RWPE2 (cell line): ENCODE data around the gene MAD2L2.

Experiments
- ATAC-seq: fragments of 200-7000 bp; cut with Tn5 transposase; 3 replicates; pipeline ENCODE4 v1.9.1; 2021; ENCODE audit warnings: low read depth
- DNase-seq: peaks from one replicate; pipeline ENCODE4 v3.0.0-alpha.2; 2020; ENCODE audit warnings: low spot score
- H3K27ac ChIP-seq: fragments of 450-650 bp; 2 replicates; pipeline ENCODE4 v1.5.1; 2017; ENCODE audit warnings: mild to moderate bottlenecking; ENCODE audit not compliant: poor library complexity, severe bottlenecking
- H3K27me3 ChIP-seq: fragments of 250-450 bp; sonication (Bioruptor Pico); 2 replicates; pipeline ENCODE4 v1.5.1; 2021; ENCODE audit warnings: mild to moderate bottlenecking, moderate library complexity; ENCODE audit not compliant: insufficient read depth, poor library complexity, severe bottlenecking
- H3K36me3 ChIP-seq: fragments of 250-450 bp; sonication (Bioruptor Pico); 2 replicates; pipeline ENCODE4 v1.5.1; 2020; ENCODE audit warnings: low read depth, mild to moderate bottlenecking, moderate library complexity
- H3K4me1 ChIP-seq: fragments of 250-450 bp; sonication (Bioruptor Pico); 2 replicates; pipeline ENCODE4 v1.5.1; 2021; ENCODE audit warnings: mild to moderate bottlenecking, moderate library complexity; ENCODE audit not compliant: insufficient read depth, poor library complexity, severe bottlenecking
- H3K4me3 ChIP-seq: fragments of 250-450 bp; sonication (Bioruptor Pico); 2 replicates; pipeline ENCODE4 v1.5.1; 2021; ENCODE audit warnings: mild to moderate bottlenecking, moderate library complexity; ENCODE audit not compliant: severe bottlenecking
- H3K9me3 ChIP-seq: fragments of 250-450 bp; sonication (Bioruptor Pico); 2 replicates; pipeline ENCODE4 v1.5.1; 2021; ENCODE audit warnings: mild to moderate bottlenecking, moderate library complexity; ENCODE audit not compliant: severe bottlenecking
- TF ChIP-seq, protein P1 (sequence below): fragments of 450-650 bp; IDR thresholded peaks from one replicate; pipeline ENCODE4 v1.5.1; 2017; ENCODE audit warnings: mild to moderate bottlenecking, moderate library complexity; ENCODE audit not compliant: poor library complexity, severe bottlenecking

The MAD2L2 gene

DNA sequence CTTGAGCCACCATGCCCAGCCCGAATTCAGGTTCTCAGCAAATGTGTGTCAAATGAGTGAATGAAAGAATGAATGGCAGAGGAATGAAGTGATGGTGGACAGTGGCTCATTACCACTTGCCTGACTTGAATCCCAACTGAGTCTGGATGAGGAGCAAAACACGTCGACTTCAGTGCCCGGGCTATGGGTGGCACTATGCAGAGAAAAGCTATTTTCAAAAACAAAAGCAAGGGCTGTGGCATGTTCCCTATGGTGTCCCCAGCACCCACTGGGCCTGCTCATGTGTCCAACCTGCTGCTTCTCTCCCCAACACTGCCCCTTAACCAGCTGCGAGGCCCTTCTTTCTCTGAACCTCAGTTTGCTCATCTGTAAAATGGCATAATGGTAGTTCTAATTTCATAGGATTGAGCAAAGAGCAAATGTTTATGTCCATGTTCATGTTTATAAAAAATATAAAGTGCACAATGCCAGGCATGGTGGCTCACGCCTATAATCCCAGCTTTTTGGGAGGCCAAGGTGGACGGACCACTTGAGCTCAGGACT is 4.3 kb upstream of the MAD2L2 start:
- H3K27ac ChIP-seq: no peak overlapping the region
- H3K9me3 ChIP-seq: no peaks in the 10 kb centered on the region
- H3K36me3 ChIP-seq: no peaks in the 10 kb centered on the region
- H3K4me3 ChIP-seq: no peak overlapping the region
- peaks cover 10% of the 10 kb centered on the region for H3K27me3 ChIP-seq
- no peaks in the 10 kb centered on the region for H3K4me1 ChIP-seq
- TF ChIP-seq, protein P1, sequence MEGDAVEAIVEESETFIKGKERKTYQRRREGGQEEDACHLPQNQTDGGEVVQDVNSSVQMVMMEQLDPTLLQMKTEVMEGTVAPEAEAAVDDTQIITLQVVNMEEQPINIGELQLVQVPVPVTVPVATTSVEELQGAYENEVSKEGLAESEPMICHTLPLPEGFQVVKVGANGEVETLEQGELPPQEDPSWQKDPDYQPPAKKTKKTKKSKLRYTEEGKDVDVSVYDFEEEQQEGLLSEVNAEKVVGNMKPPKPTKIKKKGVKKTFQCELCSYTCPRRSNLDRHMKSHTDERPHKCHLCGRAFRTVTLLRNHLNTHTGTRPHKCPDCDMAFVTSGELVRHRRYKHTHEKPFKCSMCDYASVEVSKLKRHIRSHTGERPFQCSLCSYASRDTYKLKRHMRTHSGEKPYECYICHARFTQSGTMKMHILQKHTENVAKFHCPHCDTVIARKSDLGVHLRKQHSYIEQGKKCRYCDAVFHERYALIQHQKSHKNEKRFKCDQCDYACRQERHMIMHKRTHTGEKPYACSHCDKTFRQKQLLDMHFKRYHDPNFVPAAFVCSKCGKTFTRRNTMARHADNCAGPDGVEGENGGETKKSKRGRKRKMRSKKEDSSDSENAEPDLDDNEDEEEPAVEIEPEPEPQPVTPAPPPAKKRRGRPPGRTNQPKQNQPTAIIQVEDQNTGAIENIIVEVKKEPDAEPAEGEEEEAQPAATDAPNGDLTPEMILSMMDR: no peak
- ATAC-seq (no peak), DNase-seq (no peak)

DNA sequence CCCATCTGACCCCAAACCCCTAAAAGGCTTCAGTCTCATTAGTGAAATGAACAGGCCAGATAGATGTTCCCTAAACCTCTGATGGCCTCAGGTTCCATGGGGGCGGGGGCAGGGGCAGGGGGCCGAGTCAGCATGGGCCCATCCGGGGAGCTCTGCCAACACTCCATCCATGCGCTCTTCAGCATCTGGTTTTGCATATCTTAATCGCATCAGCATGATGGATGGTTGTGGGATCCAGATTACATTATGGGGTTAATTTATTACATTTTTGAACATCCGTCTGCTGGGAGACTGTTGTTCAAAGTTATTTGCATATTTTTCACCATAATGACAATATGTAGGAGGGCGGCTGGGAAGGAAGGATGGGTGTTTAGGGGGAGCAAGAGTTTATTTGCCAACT is 3.1 kb upstream of the MAD2L2 start:
- H3K4me3 ChIP-seq: no peak overlapping the region
- no peaks in the 10 kb centered on the region for H3K9me3 ChIP-seq
- H3K27ac ChIP-seq: no peak overlapping the region
- H3K36me3 ChIP-seq: peaks cover 3% of the 10 kb centered on the region
- no peaks in the 10 kb centered on the region for H3K27me3 ChIP-seq
- TF ChIP-seq, protein P1: no peak
- no peaks in the 10 kb centered on the region for H3K4me1 ChIP-seq
- ATAC-seq: no peak
- DNase-seq: no peak

DNA sequence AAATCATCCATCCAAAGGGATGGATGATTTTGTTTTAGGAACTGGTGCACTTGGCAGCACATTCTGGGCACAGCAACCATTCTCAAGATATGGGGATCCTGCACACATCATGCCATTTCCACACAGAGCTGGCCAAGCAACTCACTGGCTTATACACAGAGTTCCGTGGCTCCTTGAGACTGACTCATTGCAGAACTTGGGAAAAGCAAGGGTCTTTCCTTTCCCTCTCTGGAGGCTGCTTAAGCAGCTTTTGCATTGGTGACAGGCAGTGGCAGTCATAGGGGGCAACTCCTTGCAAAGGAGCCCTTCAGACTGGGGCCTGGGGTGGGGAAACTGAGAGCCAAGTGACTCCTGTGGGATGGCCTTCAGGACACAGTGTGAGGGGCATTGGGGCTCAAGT is 1.9 kb upstream of the MAD2L2 start:
- no peaks in the 10 kb centered on the region for H3K4me1 ChIP-seq

DNA sequence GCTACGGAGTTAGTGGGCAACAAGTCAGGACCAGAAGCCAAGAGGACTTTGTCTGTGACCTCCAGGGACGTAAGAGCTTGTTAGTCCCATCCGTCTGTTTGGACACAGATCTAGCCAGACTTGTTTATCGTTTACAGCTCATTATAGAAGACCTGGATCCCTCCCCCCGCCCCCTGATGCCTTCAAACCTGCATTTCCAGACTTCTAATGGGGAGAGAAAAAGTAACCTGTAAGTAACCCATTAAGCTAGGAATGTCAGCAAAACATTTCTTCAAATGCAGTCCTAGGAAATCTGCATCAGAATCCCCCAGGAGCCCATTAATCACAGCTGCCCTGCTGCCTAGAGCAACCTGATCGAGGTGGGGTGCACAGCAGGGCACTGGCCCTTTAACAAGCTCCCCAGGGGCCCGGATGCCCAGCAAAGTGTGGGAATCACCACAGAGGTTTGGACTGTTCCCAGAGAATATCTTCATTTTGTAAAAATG is 1.4 kb upstream of the MAD2L2 start:
- DNase-seq: no peak
- no peak overlapping the region for H3K4me3 ChIP-seq
- ATAC-seq: no peak

More for the DNA sequence above, 1.9 kb upstream of the MAD2L2 start:
- H3K27ac ChIP-seq: no peak overlapping the region
- TF ChIP-seq, protein P1: no peak
- H3K9me3 ChIP-seq: no peaks in the 10 kb centered on the region
- H3K36me3 ChIP-seq: peaks cover 14% of the 10 kb centered on the region
- H3K27me3 ChIP-seq: no peaks in the 10 kb centered on the region
- ATAC-seq (no peak), DNase-seq (no peak)
- H3K4me3 ChIP-seq: no peak overlapping the region

More for the DNA sequence above, 1.4 kb upstream of the MAD2L2 start:
- TF ChIP-seq, protein P1: no peak
- H3K27me3 ChIP-seq: no peaks in the 10 kb centered on the region
- H3K27ac ChIP-seq: no peak overlapping the region
- H3K36me3 ChIP-seq: peaks cover 14% of the 10 kb centered on the region
- no peaks in the 10 kb centered on the region for H3K4me1 ChIP-seq
- H3K9me3 ChIP-seq: no peaks in the 10 kb centered on the region
